Measurements from ENCODE around the gene KRT74.

Gene KRT74

DNA sequence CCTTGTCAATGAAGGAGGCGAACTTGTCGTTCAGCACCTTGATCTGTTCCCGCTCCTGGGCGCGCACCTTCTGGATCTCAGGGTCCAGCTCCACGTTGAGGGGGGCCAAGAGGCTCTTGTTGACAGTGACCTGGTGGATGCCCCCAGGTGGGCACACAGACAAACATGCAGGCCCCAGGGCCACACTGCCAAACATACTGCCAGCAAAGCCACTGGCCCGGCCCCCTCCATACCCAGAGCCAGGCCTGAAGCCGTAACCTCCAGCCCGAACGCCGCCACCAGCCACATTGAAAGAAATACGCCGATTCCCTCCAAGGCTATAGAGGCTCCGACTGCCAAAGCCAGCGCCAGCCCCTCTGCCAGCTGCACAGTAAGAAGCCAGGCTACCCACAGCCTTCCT lies 337 bp downstream of the KRT74 start:
- DNase-seq (ENCODE audit: low read depth in 2 of 2) = no peak

DNA sequence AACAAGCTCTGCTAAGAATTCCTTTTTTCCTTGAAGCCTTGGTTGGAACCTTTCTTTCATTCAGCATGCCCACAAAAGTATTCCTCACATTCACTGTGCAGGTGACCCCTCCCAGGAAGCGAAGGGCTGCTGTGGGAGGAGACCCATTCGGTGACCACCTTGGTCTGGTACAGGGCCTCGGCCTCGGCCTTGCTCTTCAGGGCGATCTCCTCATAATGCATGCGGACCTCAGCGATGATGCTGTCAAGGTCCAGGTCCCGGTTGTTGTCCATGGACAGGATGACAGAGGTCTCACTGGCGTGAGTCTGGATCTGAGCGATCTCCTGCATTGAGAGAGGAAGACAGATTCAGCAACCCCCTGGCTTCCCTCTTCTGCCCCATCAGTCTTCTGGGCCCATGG lies 3.1 kb downstream of the KRT74 start:
- DNase-seq (ENCODE audit: low read depth in 2 of 2) = no peak

DNA sequence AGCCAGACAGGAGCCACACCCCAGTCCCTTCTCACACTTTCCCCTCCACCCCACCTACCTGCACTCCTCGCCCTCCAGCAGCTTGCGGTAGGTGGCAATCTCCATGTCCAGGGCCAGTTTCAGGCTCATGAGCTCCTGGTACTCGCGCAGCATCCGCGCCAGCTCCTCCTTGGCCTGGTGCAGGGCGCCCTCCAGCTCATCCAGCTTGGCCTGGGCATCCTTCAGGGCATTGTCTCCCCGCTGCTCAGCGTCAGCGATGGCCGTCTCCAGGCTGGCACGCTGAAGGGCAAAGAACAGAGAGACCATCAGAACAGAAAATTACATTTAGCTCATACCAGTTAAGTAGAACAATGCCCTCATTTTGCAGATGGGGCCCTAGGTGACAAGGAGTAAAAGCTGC lies 5.5 kb downstream of the KRT74 start:
- no peak for DNase-seq (ENCODE audit: low read depth in 2 of 2)

DNA sequence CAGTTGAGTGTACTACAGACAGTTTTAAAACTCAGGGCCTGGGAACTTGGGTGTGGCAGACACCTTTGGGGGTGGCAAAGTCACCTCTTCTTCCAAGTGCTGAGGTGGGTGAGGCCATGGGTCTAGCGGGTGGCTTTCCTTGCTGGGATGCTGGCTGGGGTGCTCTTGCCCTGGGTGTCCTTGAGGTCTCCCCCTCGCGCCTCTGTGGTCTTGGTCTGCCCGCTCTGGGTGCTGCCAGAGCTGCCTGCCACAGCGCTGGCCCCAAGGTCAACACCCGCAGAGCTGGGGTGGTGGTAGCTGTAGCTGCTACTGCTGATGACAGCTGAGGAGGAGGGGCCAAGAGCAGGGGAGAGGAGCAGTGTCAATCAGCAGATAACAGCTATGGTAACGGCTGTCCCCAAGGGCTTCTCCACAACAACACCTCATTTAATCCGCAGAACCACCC lies 6.8 kb downstream of the KRT74 start:
- peak; percentile 46 to 55 for DNase-seq (ENCODE audit: low read depth in 2 of 2)

DNA sequence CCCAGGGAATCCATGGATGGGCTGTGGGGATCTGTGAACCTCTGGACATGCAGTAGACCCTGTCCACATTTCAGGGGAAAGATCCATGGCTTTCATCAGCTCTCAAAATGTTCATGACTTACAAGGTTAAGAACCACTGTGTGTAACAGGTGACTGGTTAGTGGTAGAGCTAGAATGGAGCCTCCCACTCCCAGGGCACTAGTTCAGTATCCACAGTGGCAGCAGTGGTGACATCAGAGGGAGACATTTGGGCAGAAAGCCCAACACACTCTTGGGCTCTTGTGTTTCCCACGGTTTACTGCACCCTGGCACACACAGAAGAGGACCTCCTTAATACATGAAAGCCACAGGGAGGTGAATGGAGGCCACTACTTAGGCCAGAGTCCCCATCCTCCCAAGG lies 9.1 kb downstream of the KRT74 start:
- DNase-seq (ENCODE audit: low read depth in 2 of 2) = no peak

DNA sequence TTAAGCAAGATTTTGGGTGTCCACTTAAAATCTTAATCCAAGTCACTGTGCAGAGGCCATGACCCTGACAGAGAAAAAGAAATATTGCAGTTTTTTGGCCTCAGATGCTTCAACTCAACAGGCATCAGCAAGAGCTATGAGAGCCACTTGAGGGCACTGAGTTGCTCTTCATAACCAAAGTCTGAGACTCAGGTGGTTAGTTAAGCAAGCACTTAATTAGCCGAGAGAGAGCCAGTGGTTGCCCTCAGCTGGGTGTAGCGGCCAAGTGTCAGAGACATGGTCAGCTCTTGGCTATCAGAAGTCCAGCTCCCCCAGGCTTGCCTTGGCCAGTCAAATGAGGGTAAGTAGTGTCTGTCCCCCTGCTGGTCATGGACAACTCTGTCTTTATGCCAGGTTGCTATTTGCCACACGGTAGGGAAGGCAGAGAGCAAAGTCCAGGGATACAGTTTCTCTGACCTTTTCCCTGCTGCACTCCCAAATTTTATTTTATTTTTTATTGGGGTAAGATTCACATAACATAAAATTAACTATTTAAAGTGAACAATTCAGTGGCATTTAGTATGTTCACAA lies 11.7 kb downstream of the KRT74 start:
- no peak for DNase-seq (ENCODE audit: low read depth in 2 of 2)

DNA sequence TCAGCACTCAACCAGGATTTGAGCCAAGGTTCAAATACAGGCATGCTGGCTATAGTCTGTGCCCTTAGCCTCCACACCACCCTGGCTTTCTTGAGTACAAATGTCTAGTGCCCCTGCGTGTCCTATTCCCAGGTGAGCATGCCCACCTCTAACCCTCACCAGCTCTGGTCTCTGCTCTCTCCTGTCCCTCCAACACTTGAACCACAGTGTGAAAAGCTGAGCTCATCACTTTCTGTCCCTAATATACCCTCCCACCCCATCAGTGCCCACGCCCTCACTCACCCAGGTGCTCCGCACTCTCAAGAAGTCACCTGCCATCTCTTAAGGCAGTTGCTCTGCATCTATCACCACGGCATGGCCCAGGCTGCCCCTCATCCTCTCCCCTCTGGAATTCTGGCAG lies 13.7 kb downstream of the KRT74 start:
- DNase-seq (ENCODE audit: low read depth in 2 of 2) = no peak

DNA sequence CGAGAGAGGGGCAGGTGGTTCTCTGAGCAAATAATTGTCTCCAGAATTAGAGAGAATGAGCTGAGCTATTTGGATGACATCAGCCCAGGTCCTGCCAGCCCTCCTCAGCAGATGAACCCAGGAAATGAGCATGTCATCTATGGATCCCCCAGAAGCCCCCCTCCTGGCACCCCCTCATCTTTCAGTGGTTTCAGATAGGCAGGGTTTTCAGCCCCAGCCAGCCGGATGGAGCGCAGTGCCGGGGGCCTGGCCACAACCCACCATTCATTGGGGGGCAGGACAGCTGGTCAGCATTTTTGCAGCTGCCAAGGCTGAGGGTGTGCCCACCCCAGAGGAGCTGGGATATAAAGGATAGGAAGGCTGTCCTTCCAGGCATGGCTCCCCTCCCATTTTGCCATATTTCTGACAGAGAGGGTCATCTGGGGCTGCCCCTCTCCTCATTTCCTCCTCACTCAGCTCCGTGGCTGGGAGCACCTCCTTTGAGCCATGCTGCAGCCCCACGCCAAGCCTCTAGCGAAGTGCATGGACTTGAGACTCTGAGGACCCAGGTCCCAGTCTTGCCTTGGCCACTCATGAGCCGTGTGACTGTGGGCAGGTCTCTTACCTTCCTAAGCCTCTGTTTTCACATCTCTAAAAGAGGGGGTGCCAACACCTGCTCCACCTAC lies 14.7 kb downstream of the KRT74 start:
- DNase-seq (ENCODE audit: low read depth in 2 of 2) = no peak

DNA sequence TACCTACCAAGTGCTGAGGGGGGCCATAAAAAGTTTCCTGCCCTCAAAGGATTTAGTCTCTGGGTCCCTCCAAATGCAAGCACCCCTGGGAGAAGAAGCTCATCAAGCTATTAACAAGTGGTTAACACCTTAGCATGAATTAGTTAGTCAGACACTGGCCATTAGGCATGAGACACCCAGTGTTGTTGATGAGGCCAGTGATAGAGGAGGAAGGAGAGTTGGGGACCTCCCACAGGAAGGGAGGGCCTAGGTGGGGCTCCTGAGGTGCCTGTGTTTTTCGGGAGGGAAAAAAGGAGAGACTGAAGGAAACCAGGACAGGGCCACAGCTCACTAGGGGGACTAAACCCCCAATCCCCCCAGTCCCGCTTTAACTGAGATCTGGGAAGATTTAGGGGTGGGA lies 16.2 kb downstream of the KRT74 start:
- DNase-seq (ENCODE audit: low read depth in 2 of 2) = no peak

DNA sequence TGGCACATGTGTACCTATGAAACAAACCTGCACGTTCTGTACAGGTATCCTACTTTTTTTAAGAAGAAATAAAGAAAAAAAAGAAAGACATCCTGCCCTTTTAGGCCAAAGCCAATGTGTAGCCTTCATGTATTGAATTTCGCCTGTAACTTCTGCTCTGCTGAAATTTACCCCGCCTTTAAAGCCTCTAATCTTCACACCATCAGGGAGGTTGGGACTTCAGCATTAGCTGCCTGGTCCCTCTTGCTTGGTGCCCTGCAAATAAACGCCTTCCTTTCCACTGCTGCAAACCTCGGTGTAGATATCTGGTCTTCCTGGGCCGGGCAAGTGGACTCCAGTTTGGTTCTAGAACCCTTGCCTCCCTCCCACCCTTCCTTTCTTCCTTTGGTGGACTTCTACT lies 18.1 kb downstream of the KRT74 start:
- DNase-seq (ENCODE audit: low read depth in 2 of 2) = no peak

DNA sequence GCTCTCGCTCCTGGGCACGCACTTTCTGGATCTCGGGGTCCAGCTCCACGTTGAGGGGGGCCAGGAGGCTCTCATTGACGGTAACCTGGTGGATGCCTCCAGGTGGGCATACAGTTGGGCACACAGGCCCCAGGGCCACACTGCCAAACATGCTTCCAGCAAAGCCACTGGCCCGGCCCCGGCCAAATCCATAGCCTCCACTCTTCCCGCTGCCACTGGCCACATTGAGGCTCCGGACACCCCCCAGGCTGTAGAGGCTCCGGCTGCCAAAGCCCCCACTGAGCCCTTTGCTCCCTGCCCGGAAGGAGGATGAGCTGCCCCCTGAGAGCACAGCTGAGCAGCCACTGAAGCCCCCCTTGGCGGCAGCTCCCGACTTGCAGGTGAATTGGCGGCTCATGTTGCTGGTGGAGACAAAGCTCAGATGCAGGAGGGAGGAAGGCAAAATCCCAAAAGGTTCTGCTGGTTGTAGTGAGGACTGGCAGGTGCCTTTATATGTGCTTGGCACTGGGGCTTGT lies 20.9 kb downstream of the KRT74 start, which contains the start of gene KRT71:
TSS of gene KRT71 (minus strand) at position 465 of the 515 bp plus-strand sequence. CDS start at position 397, 68 bp downstream.
- no peak for DNase-seq (ENCODE audit: low read depth in 2 of 2)

DNA sequence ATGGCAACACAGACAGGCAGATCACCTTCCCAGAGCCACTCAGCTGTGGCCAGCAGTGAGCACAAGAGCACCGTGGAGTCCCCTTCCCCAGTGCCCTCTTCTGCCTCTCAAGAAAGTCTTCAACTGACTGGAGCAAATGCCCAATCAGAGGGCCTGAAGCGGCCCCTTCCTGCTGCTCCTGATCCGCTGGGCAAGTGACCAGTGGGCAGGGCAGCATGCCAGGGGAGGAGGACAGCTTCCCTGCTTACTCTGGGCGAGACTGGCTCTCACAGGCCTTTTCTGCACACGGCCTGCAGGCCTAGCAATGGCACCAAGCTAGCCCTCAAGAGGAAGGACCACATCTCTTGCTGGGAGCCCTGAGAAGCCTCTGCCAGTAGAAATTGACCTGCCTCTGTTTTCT lies 21.6 kb downstream of the KRT74 start:
- DNase-seq (ENCODE audit: low read depth in 2 of 2) = no peak

DNA sequence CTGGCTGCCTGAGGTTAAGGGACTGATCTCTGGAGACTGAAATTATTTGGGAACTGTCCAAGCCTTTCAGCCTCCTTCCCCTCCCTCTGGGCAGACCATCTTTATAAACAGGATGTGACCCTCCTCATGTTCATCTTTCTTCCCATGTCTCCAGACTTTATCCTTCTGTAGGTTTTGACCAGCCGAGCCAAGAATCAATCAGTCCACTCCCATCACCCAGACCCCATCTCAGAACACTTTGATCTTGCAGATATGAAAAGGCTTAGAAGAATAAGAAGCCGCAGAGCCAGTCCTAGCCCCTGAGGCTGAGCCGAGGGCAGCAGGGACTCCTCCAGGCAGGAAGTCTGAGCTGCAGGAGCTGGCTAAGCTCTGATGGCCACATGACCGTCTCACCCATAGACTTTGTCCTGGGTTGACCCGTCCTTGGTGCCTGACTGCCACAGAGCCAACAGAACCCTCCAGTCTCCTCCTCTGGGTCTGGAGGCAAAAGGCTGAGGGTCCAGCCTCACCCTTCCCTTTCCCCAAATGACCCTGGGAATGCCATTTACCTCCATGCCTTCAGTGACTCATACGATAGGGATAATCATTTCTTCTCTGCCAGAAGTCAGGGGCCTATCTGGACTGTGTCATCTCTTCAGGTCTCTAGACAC lies 22.3 kb downstream of the KRT74 start:
- no peak for DNase-seq (ENCODE audit: low read depth in 2 of 2)

DNA sequence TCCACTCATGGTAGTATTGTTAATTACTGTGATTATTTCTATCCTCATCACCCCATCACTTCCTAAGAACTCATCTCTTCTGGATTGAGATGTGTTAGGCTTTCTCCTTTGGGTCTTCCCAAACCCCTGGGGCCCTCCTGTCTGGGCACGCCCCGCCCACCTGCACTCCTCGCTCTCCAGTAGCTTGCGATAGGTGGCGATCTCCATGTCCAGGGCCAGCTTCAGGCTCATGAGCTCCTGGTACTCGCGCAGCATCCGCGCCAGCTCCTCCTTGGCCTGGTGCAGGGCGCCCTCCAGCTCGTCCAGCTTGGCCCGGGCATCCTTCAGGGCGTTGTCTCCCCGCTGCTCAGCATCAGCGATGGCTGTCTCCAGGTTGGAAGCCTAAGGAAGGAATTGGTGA lies 27.5 kb downstream of the KRT74 start:
- no peak for DNase-seq (ENCODE audit: low read depth in 2 of 2)

DNA sequence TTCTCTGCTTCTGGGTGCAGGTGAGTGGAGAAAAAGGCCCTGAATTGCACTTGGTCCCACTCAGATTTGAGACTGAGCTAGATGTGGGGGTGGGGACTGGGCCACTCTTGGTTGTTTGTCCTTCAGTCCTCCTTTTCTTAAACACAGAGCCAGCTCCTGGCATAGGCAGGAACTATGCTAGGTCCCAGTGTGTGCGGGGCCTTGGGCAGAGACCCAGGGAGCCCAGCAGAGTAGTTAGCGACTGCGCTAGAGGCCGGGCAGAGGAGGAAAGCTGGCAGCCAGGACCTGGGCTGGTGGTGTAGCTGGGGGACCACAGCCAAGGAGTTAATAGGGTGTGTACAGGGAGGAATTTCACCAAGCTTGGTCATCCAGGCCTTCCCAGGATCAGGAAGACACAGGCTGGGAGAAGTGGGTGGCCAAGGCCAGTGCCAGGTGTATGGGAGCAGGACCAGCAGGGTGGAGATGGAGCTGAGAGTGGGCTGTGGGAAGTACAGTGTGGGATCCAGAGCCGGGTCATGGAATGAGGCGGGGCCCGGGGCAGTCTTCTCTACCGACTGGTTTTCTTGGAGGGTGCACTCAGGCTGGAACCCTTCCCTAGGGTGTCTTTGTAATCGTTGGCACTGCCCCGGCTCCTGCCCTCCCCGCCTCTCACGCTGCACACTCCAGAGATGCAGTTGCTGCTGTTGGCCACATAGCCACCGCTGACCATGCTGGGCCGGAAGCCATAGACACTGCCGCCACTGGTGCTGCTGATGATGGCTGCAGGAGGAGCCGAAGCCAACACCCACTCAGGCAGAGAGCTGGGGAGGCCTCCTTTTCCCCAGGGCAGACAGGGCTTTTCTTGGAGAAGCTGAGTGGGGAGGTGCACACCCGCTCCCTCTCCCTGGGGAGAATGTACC lies 29.4 kb downstream of the KRT74 start:
- no peak for DNase-seq (ENCODE audit: low read depth in 2 of 2)

DNA sequence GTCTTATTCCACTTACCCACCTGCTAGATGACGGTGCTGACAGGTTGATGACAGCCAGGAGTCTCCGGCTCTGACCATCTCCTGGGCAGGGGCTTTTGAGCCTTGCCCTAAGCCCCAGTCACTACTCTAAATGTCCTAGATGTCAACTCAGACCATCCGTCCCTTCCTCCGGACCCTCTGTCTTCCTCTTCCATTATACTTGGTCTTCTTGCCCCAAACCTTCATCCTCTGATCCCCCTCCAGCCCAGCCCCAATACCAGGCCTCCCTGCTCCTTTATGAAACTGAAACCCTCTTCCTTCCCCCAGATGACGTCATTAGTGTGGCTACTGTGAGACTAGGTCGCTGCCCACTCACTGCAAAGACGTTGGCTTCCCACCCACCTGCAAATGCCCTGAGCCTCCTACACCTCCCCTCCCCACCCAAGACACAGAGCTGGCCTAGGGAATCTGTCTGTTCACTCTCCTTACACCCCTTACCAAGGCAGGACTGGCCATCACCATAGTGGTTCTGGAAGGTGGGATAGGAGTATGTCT lies 30.8 kb downstream of the KRT74 start:
- DNase-seq (ENCODE audit: low read depth in 2 of 2) = no peak

DNA sequence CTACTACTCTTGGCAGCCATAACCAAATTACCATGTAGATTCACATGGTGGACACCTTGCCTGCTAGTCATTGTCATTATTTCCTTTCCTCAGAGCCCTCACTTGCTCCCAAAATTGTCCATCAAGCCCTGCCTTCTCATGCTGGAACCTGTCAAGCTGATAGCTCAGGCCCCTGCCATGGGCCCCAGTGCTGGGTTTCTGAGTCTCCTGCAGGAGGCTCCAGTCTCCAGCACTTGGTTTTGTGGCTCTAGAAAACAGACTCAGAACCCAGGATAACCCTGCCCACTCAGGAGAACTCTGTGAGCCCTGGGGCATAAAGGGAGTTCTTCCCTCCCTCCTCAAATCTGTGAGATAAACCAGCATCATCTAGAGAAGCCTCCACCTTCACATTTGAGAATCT lies 31.5 kb downstream of the KRT74 start:
- no peak for DNase-seq (ENCODE audit: low read depth in 2 of 2)

DNA sequence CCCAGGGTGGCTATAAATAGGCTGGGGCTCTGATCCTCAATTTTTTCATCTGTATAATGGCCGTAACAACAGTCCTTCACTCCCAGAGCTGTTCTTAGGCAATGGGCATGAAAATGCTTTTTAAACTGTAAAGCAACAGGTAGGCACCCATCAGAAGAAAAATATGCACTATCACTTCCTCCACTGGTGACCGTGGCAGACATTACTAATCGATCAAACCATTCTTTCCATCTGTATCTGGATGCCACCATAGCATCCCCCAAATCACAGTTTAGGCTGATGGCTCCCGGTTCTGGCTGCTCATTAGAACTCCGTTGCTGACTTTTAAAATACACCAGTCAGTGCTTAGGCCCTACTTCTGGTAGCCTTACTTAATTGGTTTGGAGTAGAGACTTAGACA lies 31.9 kb downstream of the KRT74 start:
- no peak for DNase-seq (ENCODE audit: low read depth in 2 of 2)

DNA sequence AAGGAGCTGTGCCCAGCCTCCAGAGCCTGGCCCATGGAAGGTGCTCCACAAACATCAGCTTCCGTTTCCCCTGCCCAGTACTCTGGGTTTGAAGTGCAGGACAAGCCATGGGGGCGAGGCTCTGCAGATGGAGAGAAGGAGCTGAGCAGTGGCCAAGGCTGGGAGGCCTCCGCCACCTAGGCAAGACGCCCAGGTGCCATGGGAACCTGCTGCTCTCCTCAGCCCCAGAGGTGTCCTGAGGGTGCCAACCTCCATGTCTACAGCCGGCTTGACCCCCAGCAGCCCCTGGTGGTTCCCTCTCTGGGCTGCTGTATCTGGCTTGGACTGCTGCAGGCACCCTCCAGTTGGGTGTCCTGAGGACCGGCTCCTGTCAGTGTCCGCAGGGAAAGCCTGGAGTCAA lies 33.1 kb downstream of the KRT74 start:
- DNase-seq (ENCODE audit: low read depth in 2 of 2) = no peak

DNA sequence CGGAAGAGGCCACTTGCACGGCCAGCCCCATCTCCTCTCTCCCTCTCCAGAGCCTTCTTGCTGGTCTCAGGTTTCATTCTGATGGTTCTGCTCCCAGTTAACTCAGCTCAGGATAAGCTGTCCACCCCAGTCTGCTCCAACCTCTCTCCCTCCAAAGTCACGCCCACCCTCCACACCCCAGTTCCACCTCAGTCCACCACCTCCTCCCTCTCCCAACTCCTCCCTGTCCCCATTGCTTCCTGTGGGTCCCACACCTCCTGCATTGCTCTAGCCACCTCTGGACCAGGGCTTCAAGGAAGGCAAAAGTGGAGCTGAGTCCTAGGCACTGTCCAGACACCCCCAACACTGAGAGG lies 33.8 kb downstream of the KRT74 start:
- DNase-seq (ENCODE audit: low read depth in 2 of 2) = no peak

DNA sequence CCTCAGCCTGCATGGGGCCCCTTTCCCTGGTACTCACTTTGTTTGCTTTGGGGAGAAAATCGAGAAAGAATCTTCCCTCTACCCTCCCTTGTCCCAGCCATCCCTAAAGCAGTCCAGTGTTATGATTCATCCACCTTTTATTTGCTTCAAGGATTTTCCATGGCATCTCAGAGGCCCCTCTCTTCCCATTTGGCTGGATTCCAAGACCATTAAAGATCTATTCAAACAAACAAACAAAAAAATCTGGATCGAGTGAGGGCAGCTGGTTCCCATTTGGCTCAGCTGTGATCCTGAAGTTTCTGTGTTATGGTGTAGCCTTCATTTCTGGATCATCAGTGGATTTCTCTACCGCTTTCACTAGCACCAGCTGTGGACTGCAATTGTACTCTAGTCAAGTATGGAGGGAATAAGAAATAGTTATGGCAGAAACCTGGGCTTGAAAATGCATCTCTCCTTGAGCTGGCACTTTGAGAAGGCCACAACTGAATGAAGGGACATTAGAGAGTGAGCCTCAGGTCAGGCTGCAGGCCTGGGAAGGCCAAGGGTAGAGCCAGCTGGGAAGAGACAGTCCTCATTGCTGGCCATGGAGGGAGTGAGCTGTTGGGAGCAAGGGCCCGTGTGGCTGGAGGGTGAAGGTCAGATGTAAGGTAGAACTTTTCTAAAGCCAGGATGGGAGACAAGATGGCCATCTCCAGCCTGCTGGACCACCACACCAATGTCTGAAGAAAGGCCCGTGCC lies 34.4 kb downstream of the KRT74 start:
- no peak for DNase-seq (ENCODE audit: low read depth in 2 of 2)

Data from stimulated activated CD8-positive, alpha-beta memory T cell treated with anti-CD3 and anti-CD28 coated beads, Interleukin-7, amount 100 ng/mL, for 4 hours (primary cell).